ENCODE data around the gene DCST1.
A peak's percentile ranks its signal among the peaks of the same experiment; 100 is the strongest.

- peak; percentile 98 for TF ChIP-seq CTCF (IDR thresholded peaks at IDR 0.05)
- no peak for TF ChIP-seq EZH2 (IDR thresholded peaks at IDR 0.05; ENCODE audit: borderline replicate concordance, insufficient read depth, low read depth, low read length, poor library complexity, severe bottlenecking)
These were observed 52.6 kb downstream of the DCST1 start for GRCh38 chr1:155086128-155086741.

Data from B cell (primary cell).